Sigmoid colon (tissue), 7 donors: Measurements from ENCODE around the gene C1orf141. TPM values are rescaled to one million over a fixed set of nuclear protein-coding genes. Genes with fewer than 3 reads are reported as not detected.

Source experiments
- DNase-seq: peaks from one replicate; pipeline ENCODE4 v3.0.0-alpha.2; 2019
- H3K27ac ChIP-seq, 4 donors: fragments of 200-600 bp; sonication (generic); one replicate each; pipeline ENCODE4 v1.5.1; 2016 to 2019; ENCODE audit warnings: mild to moderate bottlenecking in 1 of 4
- H3K27me3 ChIP-seq, 3 donors: fragments of 200-600 bp; sonication (generic); one replicate each; pipeline ENCODE4 v1.5.1; 2019; ENCODE audit warnings: mild to moderate bottlenecking in 1 of 3
- H3K36me3 ChIP-seq, 4 donors: fragments of 200-600 bp; sonication (generic); one replicate each; pipeline ENCODE4 v1.5.1; 2016 to 2019
- H3K4me1 ChIP-seq, 4 donors: fragments of 200-600 bp; sonication (generic); one replicate each; pipeline ENCODE4 v1.5.1; 2017 to 2019
- H3K4me3 ChIP-seq, 4 donors: fragments of 200-600 bp; sonication (generic); one replicate each; pipeline ENCODE4 v1.5.1; 2017 to 2019; ENCODE audit warnings: mild to moderate bottlenecking in 2 of 4, moderate library complexity in 1 of 4
- H3K9me3 ChIP-seq, 4 donors: fragments of 200-600 bp in 3 of 4; sonication (generic) in 3 of 4; one replicate each; pipeline versions ENCODE4 v1.5.1 to v1.6.1; 2013 to 2019
- EP300 ChIP-seq, 4 donors: sonication (generic); formaldehyde crosslinking; IDR thresholded peaks; one replicate each; pipeline ENCODE4 v1.6.1; 2017; ENCODE audit warnings: antibody characterized with exemption in 4 of 4
- POLR2A ChIP-seq, 2 donors: fragments of 450-650 bp; IDR thresholded peaks; one replicate each; pipeline ENCODE4 v1.6.1; 2016; ENCODE audit warnings: antibody characterized with exemption in 2 of 2, mild to moderate bottlenecking in 2 of 2, moderate library complexity in 2 of 2
- POLR2AphosphoS5 ChIP-seq, 4 donors: sonication (generic); formaldehyde crosslinking; IDR thresholded peaks; one replicate each; pipeline ENCODE4 v1.6.1; 2017; ENCODE audit warnings: antibody characterized with exemption in 4 of 4
- WGBS, 2 donors: extraction: QIAGEN DNeasy Blood & Tissue Kit; methylation state at CpG; one replicate each; pipeline ENCODE4 v1.1.7; 2013; 5-methylcytosine and 5-hydroxymethylcytosine counted together
- intact Hi-C: fragments of 100-400 bp; cut with DNase I; formaldehyde crosslinking; loops from one replicate; pipeline ENCODE4 v1.15.1; 2023
- polyA plus RNA-seq, 3 donors: library from polyadenylated mRNA; stranded (reverse); fragments of 200-250 nt; gene quantifications; one replicate each; pipeline ENCODE4 v1.2.3, GENCODE V29; 2013
- total RNA-seq, 4 donors: library from RNA; depleted of rRNA; stranded (reverse); fragments of >200 nt; gene quantifications; one replicate each; pipeline ENCODE4 v1.1.0, GENCODE V29; 2016
- TF ChIP-seq, protein P1 (sequence below), 4 experiments: fragments of 450-650 bp in 3 of 4; fragments of 200-600 bp in 1 of 4; IDR thresholded peaks; one replicate each; pipeline ENCODE4 v1.5.1; 2016 to 2019; ENCODE audit warnings: antibody characterized with exemption in 4 of 4, mild to moderate bottlenecking in 3 of 4, moderate library complexity in 2 of 4
- donor health status: healthy with polysubstance abuse.
- donor health status: Bipolar disorder and iron deficiency.
- donor health status: healthy.

Gene C1orf141
- total and polyA plus RNA-seq, 7 donors: not detected

- DNase-seq: no peak
- TF ChIP-seq POLR2AphosphoS5 (IDR thresholded peaks at IDR 0.05) (no peak), POLR2A (IDR thresholded peaks at IDR 0.05) (no peak), EP300 (IDR thresholded peaks at IDR 0.05) (no peak)
- TF ChIP-seq, protein P1, sequence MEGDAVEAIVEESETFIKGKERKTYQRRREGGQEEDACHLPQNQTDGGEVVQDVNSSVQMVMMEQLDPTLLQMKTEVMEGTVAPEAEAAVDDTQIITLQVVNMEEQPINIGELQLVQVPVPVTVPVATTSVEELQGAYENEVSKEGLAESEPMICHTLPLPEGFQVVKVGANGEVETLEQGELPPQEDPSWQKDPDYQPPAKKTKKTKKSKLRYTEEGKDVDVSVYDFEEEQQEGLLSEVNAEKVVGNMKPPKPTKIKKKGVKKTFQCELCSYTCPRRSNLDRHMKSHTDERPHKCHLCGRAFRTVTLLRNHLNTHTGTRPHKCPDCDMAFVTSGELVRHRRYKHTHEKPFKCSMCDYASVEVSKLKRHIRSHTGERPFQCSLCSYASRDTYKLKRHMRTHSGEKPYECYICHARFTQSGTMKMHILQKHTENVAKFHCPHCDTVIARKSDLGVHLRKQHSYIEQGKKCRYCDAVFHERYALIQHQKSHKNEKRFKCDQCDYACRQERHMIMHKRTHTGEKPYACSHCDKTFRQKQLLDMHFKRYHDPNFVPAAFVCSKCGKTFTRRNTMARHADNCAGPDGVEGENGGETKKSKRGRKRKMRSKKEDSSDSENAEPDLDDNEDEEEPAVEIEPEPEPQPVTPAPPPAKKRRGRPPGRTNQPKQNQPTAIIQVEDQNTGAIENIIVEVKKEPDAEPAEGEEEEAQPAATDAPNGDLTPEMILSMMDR (IDR thresholded peaks at IDR 0.05): no peak
- no peak overlapping the region for H3K27ac ChIP-seq
- H3K27me3 ChIP-seq: no peaks in the 10 kb centered on the region
- no peaks in the 10 kb centered on the region for H3K4me1 ChIP-seq
- H3K36me3 ChIP-seq: no peaks in the 10 kb centered on the region
- WGBS, 2 donors: 16 to 72% methylated on average over 1 of the region's 1 CpG
- H3K4me3 ChIP-seq: no peak overlapping the region
- intact Hi-C loops: no loop called here
- H3K9me3 ChIP-seq: no peaks in the 10 kb centered on the region
These were observed 76.5 kb downstream of the C1orf141 start for GRCh38 chr1:67058242-67058641.

DNA sequence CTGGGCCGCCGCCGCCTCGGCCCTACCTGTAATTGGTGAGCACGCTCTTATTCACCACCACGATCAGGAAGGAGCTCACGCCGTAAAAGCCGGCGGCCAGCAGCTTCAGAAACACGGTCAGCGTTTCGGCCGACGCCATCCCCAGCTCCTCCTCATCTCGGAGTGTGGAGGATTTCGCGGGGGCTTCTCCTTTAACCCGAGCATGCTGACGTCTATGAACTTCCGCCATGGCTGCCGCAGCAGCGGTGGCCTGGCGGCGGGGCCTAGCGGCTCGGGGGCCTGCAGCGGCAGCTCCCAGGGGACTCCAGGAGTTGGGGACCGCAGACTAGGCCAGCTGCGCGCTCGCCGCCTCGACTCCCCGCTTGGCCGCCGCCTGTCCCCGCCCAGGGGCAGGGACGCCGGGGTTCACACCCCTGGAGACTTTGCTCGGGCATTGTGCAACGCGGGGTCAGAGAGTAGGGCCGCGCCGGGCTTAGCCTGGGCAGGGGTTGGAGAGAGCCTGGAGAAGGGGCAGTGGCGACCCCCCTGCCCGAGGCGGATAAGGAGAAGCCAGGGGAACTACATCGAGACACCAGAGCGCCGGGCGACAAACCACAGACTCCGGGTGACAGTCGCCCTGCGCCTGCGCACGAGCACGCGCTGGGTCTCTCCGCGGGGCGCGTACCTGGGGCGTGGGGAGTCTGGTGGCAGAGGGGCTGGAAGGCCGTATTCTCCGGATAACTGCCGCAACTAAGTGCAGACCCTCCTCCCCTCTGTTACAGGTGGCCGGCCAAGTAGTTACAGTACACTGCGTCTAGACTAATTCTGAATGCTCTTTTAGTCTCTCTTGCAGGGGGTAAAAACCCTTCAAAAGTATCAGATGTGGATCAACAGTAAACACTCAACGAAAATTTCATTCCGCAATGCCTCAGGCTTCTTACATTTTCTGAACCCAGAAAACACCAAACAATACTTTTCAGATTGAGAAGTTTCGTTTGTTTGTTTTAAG is 80.7 kb downstream of the C1orf141 start, which contains the start of gene SLC35D1:
TSS of gene SLC35D1 (minus strand) at position 364 of the 988 bp plus-strand sequence. CDS start at position 229, 135 bp downstream.
- 1% methylated on average over 73 of the region's 73 CpGs for WGBS, 2 donors
- TF ChIP-seq EP300 (IDR thresholded peaks at IDR 0.05) (no peak), POLR2A (IDR thresholded peaks at IDR 0.05) (peak; percentile 26 to 52), POLR2AphosphoS5 (IDR thresholded peaks at IDR 0.05) (peak; percentile 51 to 75 (median 66))
- TF ChIP-seq, protein P1 (IDR thresholded peaks at IDR 0.05): no peak
- Histone ChIP-seq H3K27ac (peak within 1 kb of the TSS; percentile 97 to 98 (median 98)), H3K36me3 (peaks cover 0 to 15% (median 4%) of the 10 kb centered on the region in 4 donors), H3K9me3 (no peaks in the 10 kb centered on the region), H3K27me3 (no peaks in the 10 kb centered on the region), H3K4me3 (peak within 1 kb of the TSS; percentile 58 to 90 (median 82)), H3K4me1 (peaks cover 0 to 29% (median 18%) of the 10 kb centered on the region in 4 donors)
- intact Hi-C loops: loop anchor here (2.0 to 5.0 kb wide), 5 partner anchors 23 to 378 kb away; partner anchors contain the start of genes DNAI4, MIER1 and SERBP1
- peak; percentile 83 for DNase-seq

GRCh38 chr1:67053535-67053784 is 81.3 kb downstream of the C1orf141 start:
- Histone ChIP-seq H3K9me3 (no peaks in the 10 kb centered on the region), H3K36me3 (peaks cover 0 to 21% (median 10%) of the 10 kb centered on the region in 4 donors), H3K27me3 (no peaks in the 10 kb centered on the region), H3K4me3 (peak overlapping the region; percentile 58 to 90 (median 82)), H3K4me1 (peaks cover 0 to 29% (median 18%) of the 10 kb centered on the region in 4 donors), H3K27ac (peak overlapping the region; percentile 97 to 98 (median 98))
- intact Hi-C loops: loop anchor here (2.0 to 5.0 kb wide), 5 partner anchors 23 to 379 kb away; partner anchors contain the start of genes DNAI4, MIER1 and SERBP1
- no peak for TF ChIP-seq POLR2A (IDR thresholded peaks at IDR 0.05)
- TF ChIP-seq, protein P1 (IDR thresholded peaks at IDR 0.05): no peak
- no peak for TF ChIP-seq POLR2AphosphoS5 (IDR thresholded peaks at IDR 0.05)
- no peak for TF ChIP-seq EP300 (IDR thresholded peaks at IDR 0.05)
- peak; percentile 78 for DNase-seq
- WGBS, 2 donors: 0 to 1% methylated on average over 34 of the region's 34 CpGs

- WGBS, 2 donors: 1 to 3% methylated on average over 25 of the region's 25 CpGs
- intact Hi-C loops: loop anchor here (2.0 to 5.0 kb wide), 5 partner anchors 22 to 379 kb away; partner anchors contain the start of genes DNAI4, MIER1 and SERBP1
- Histone ChIP-seq H3K36me3 (peaks cover 2 to 26% (median 12%) of the 10 kb centered on the region in 4 donors), H3K4me1 (peaks cover 0 to 29% (median 18%) of the 10 kb centered on the region in 4 donors), H3K9me3 (no peaks in the 10 kb centered on the region), H3K27ac (peak overlapping the region; percentile 97 to 98 (median 98)), H3K27me3 (no peaks in the 10 kb centered on the region), H3K4me3 (peak overlapping the region; percentile 58 to 90 (median 82))
- DNase-seq: peak; percentile 69
- TF ChIP-seq EP300 (IDR thresholded peaks at IDR 0.05) (no peak), POLR2AphosphoS5 (IDR thresholded peaks at IDR 0.05) (no peak), POLR2A (IDR thresholded peaks at IDR 0.05) (no peak)
- TF ChIP-seq, protein P1 (IDR thresholded peaks at IDR 0.05): no peak
These were observed 81.8 kb downstream of the C1orf141 start for GRCh38 chr1:67052741-67053534.
